GM13976 (cell line): ENCODE results near the gene FAF1.
"Not testable (repeated sequence)": the region's sequence is repeated elsewhere in the genome, so short reads cannot be mapped to it uniquely, and the experiment has no call there.

Experiments used
- DNase-seq: peaks from one replicate; pipeline ENCODE4 v3.0.0; 2012; ENCODE audit warnings: low spot score
- in situ Hi-C: fragments of 300-500 bp; cut with MboI; formaldehyde crosslinking; loops from one replicate; pipeline ENCODE4 v1.12.0; 2022; ENCODE audit warnings: low sequenced_read_pairs, mixed read lengths, inconsistent platforms; ENCODE audit not compliant: unreplicated experiment
- TF ChIP-seq, protein P1 (sequence below): IDR thresholded peaks from 2 replicates; pipeline ENCODE4 v1.5.1; 2012; ENCODE audit warnings: borderline replicate concordance, mild to moderate bottlenecking; ENCODE audit not compliant: insufficient read depth; ENCODE audit errors: extremely low read depth, missing control alignments, control extremely low read depth

FAF1 gene

GRCh38 chr1:50775740-50776139 is 184.3 kb downstream of the FAF1 start:
- in situ Hi-C loops: loop anchor here (10.0 kb wide), 1 partner anchor 419 kb away; no protein-coding TSS in a partner anchor
- TF ChIP-seq, protein P1, sequence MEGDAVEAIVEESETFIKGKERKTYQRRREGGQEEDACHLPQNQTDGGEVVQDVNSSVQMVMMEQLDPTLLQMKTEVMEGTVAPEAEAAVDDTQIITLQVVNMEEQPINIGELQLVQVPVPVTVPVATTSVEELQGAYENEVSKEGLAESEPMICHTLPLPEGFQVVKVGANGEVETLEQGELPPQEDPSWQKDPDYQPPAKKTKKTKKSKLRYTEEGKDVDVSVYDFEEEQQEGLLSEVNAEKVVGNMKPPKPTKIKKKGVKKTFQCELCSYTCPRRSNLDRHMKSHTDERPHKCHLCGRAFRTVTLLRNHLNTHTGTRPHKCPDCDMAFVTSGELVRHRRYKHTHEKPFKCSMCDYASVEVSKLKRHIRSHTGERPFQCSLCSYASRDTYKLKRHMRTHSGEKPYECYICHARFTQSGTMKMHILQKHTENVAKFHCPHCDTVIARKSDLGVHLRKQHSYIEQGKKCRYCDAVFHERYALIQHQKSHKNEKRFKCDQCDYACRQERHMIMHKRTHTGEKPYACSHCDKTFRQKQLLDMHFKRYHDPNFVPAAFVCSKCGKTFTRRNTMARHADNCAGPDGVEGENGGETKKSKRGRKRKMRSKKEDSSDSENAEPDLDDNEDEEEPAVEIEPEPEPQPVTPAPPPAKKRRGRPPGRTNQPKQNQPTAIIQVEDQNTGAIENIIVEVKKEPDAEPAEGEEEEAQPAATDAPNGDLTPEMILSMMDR: no peak
- no peak for DNase-seq

DNA sequence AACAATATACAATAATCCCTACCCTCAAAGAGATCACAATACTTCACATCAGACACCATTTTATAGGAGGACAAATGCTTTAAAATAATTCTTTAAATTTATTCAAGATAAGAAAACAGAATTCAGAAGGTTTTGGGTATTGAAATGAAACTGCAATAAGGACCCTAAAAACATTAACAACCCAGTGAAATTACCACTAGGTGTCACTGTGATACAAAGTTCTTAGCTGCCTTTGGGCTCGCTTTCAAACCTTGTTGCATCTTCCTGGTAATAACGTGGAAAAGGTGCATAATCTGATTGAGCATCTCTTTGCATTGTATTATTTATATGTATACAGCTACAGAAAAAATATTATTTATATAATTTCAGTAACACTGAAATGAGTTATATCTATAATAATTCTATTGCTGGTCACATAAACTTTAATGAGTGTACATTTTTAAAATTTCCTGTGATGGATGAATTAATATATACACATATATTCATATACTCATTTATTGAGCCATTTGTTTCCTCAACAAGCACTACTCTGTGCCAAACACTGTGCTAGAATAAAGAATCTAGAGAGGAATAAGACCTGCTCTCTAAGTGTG is 185.2 kb downstream of the FAF1 start:
- in situ Hi-C loops: loop anchor here (10.0 kb wide), 1 partner anchor 420 kb away; no protein-coding TSS in a partner anchor
- TF ChIP-seq, protein P1: peak; percentile 65
- peak; percentile 31 for DNase-seq

- in situ Hi-C loops: no loop called here
- DNase-seq: no peak
- TF ChIP-seq, protein P1: no peak
Observed at GRCh38 chr1:50766688-50767087, 193.4 kb downstream of the FAF1 start.

DNA sequence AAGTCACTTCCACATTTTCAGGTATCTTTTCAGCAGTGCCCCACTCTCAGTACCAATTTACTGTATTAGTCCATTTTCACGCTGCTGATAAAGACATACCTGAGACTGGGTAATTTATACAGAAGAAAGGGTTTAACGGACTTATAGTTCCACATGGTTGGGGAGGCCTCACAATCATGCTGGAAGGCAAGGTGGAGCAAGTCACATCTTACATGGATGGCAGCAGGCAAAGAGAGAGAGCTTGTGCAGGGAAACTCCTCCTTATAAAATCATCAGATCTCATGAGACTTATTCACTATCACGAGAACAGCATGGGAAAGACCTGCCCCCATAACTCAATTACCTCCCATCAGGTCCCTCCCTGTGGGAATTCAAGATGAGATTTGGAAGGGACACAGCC is 203.5 kb downstream of the FAF1 start:
- in situ Hi-C loops: not testable (repeated sequence)

GRCh38 chr1:50754764-50755163 is 205.3 kb downstream of the FAF1 start:
- in situ Hi-C loops, DNase-seq: not testable (repeated sequence)

More for the DNA sequence above, 203.5 kb downstream of the FAF1 start:
- not testable (repeated sequence) for DNase-seq

DNA sequence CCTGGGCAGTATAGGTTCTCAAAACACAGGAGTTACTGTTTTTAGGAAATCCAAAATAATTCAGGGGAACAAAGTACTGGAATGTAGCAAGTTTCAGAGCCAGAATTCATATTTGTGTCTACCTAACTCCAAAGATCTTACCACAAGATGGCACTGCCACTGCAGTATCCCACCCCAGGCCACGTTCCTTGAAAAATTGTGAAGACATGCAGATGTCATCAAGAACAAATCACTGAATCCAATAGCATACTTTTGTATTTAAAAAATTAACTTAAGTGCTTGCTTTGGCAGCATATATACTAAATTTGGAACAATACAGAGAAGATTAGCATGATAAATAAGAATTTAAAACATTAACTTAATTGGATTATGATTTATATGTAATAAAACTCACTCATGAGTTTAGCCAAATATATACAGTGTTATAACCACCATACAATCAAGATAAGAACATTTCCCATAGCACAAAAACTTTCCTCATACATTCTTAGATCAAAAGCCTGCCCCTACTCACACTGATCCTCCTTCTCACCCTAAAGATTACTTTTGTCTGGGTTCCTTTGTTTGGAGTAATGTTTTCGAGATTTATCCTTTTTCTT is 209.9 kb downstream of the FAF1 start:
- TF ChIP-seq, protein P1: peak; percentile 5
- no peak for DNase-seq
- in situ Hi-C loops: no loop called here

DNA sequence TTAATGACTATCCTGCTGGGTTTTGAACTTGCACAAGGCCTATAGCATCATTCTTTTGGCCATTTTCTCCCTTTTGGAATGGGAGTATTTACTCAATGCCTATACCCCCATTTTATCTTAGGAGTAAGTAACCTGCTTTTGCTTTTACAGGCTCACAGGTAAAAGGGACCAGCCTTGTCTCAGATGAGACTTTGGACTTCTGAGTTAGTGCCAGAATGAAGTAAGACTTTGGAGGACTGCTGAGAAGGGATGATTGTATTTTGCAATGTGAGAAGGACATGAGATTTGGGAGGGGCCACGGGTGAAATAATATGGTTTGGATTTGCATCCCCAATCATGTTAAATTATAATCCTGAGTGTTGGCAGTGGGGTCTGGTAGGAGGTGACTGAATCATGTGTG is 212.7 kb downstream of the FAF1 start:
- in situ Hi-C loops: no loop called here
- no peak for DNase-seq
- TF ChIP-seq, protein P1: no peak
